ENCODE data around the gene AP3M1.
A peak's percentile ranks its signal among the peaks of the same experiment; 100 is the strongest.
"Not testable (repeated sequence)": the region's sequence is repeated elsewhere in the genome, so short reads cannot be mapped to it uniquely, and the experiment has no call there.

AP3M1 gene

GRCh38 chr10:74163319-74164068 lies 12.9 kb upstream of the AP3M1 start:
- DNase-seq (ENCODE audit: low spot score), result no peak

- DNase-seq (ENCODE audit: low spot score), result no peak
Observed at GRCh38 chr10:74160013-74160412, 9.4 kb upstream of the AP3M1 start.

GRCh38 chr10:74156919-74157289 lies 6.3 kb upstream of the AP3M1 start:
- DNase-seq (ENCODE audit: low spot score), result peak; percentile 39

GRCh38 chr10:74153676-74154075 lies 3.0 kb upstream of the AP3M1 start:
- no peak for DNase-seq (ENCODE audit: low spot score)

GRCh38 chr10:74153123-74153522 lies 2.5 kb upstream of the AP3M1 start:
- no peak for DNase-seq (ENCODE audit: low spot score)

- DNase-seq (ENCODE audit: low spot score), result no peak
Observed at GRCh38 chr10:74151879-74152722, 1.5 kb upstream of the AP3M1 start.

GRCh38 chr10:74150990-74151878 lies 606 bp upstream of the AP3M1 start, which contains the start of gene ADK:
TSS of gene ADK (plus strand) at chr10:74151221. CDS start at chr10:74151279, 58 bp downstream.
- peak; percentile 100 for DNase-seq (ENCODE audit: low spot score)

GRCh38 chr10:74146980-74147379 lies 3.6 kb downstream of the AP3M1 start:
- DNase-seq (ENCODE audit: low spot score), result not testable (repeated sequence)

- no peak for DNase-seq (ENCODE audit: low spot score)
Observed at GRCh38 chr10:74145133-74145532, 5.5 kb downstream of the AP3M1 start.

GRCh38 chr10:74140553-74140952 lies 10.1 kb downstream of the AP3M1 start:
- DNase-seq (ENCODE audit: low spot score), result no peak

GRCh38 chr10:74139981-74140380 lies 10.6 kb downstream of the AP3M1 start:
- no peak for DNase-seq (ENCODE audit: low spot score)

GRCh38 chr10:74138596-74138995 lies 12.0 kb downstream of the AP3M1 start:
- DNase-seq (ENCODE audit: low spot score), result not testable (repeated sequence)

- no peak for DNase-seq (ENCODE audit: low spot score)
Observed at GRCh38 chr10:74137992-74138391, 12.6 kb downstream of the AP3M1 start.

- no peak for DNase-seq (ENCODE audit: low spot score)
Observed at GRCh38 chr10:74135452-74135851, 15.2 kb downstream of the AP3M1 start.

- DNase-seq (ENCODE audit: low spot score), result no peak
Observed at GRCh38 chr10:74133923-74134820, 16.5 kb downstream of the AP3M1 start.

GRCh38 chr10:74123081-74123480 lies 27.5 kb downstream of the AP3M1 start:
- no peak for DNase-seq (ENCODE audit: low spot score)

GRCh38 chr10:74122060-74122459 lies 28.6 kb downstream of the AP3M1 start:
- DNase-seq (ENCODE audit: low spot score), result no peak

GRCh38 chr10:74121368-74121767 lies 29.3 kb downstream of the AP3M1 start:
- DNase-seq (ENCODE audit: low spot score), result no peak

- no peak for DNase-seq (ENCODE audit: low spot score)
Observed at GRCh38 chr10:74120911-74121310, 29.7 kb downstream of the AP3M1 start.

GRCh38 chr10:74118804-74119203 lies 31.8 kb downstream of the AP3M1 start:
- no peak for DNase-seq (ENCODE audit: low spot score)

- DNase-seq (ENCODE audit: low spot score), result no peak
Observed at GRCh38 chr10:74117738-74118137, 32.9 kb downstream of the AP3M1 start.
